ENCODE data around the gene AIPL1. TPM values are rescaled to one million over a fixed set of nuclear protein-coding genes. Genes with fewer than 3 reads are reported as not detected.

The AIPL1 gene
- total RNA-seq, 1 donor from 2014 or later = 0.76 TPM

GRCh38 chr17:6475411-6475810 is 40.5 kb upstream of the AIPL1 start:
- peaks cover 2% of the 10 kb centered on the region for H3K9me3 Mint-ChIP-seq (ENCODE audit: unreplicated experiment)
- peaks cover 6% of the 10 kb centered on the region for H3K27me3 Mint-ChIP-seq (ENCODE audit: unreplicated experiment)
- H3K4me1 Mint-ChIP-seq (ENCODE audit: low read depth, unreplicated experiment) = peaks cover 15% of the 10 kb centered on the region
- no peaks in the 10 kb centered on the region for H3K36me3 Mint-ChIP-seq (ENCODE audit: unreplicated experiment)
- no peak for TF ChIP-seq CTCF (IDR thresholded peaks at IDR 0.05; ENCODE audit: partially characterized antibody, unreplicated experiment)
- no peak overlapping the region for H3K27ac Mint-ChIP-seq (ENCODE audit: unreplicated experiment)
- H3K4me3 Mint-ChIP-seq (ENCODE audit: unreplicated experiment) = no peak overlapping the region
- no peak for DNase-seq

- peaks cover 2% of the 10 kb centered on the region for H3K9me3 Mint-ChIP-seq (ENCODE audit: unreplicated experiment)
- TF ChIP-seq CTCF (IDR thresholded peaks at IDR 0.05; ENCODE audit: partially characterized antibody, unreplicated experiment) = no peak
- H3K27me3 Mint-ChIP-seq (ENCODE audit: unreplicated experiment) = peaks cover 6% of the 10 kb centered on the region
- peaks cover 15% of the 10 kb centered on the region for H3K4me1 Mint-ChIP-seq (ENCODE audit: low read depth, unreplicated experiment)
- no peaks in the 10 kb centered on the region for H3K36me3 Mint-ChIP-seq (ENCODE audit: unreplicated experiment)
- DNase-seq = no peak
- no peak overlapping the region for H3K27ac Mint-ChIP-seq (ENCODE audit: unreplicated experiment)
- no peak overlapping the region for H3K4me3 Mint-ChIP-seq (ENCODE audit: unreplicated experiment)
Measured at GRCh38 chr17:6474906-6475305, 40.0 kb upstream of the AIPL1 start.

- Mint-ChIP-seq H3K36me3 (ENCODE audit: unreplicated experiment) (no peaks in the 10 kb centered on the region), H3K9me3 (ENCODE audit: unreplicated experiment) (peaks cover 2% of the 10 kb centered on the region), H3K4me3 (ENCODE audit: unreplicated experiment) (no peak overlapping the region), H3K27ac (ENCODE audit: unreplicated experiment) (no peak overlapping the region), H3K27me3 (ENCODE audit: unreplicated experiment) (peaks cover 6% of the 10 kb centered on the region), H3K4me1 (ENCODE audit: low read depth, unreplicated experiment) (peaks cover 15% of the 10 kb centered on the region)
- no peak for DNase-seq
- TF ChIP-seq CTCF (IDR thresholded peaks at IDR 0.05; ENCODE audit: partially characterized antibody, unreplicated experiment) = no peak
Measured at GRCh38 chr17:6474376-6474775, 39.5 kb upstream of the AIPL1 start.

- Mint-ChIP-seq H3K9me3 (ENCODE audit: unreplicated experiment) (peaks cover 2% of the 10 kb centered on the region), H3K27ac (ENCODE audit: unreplicated experiment) (peak overlapping the region; percentile 70), H3K4me3 (ENCODE audit: unreplicated experiment) (no peak overlapping the region), H3K27me3 (ENCODE audit: unreplicated experiment) (peaks cover 3% of the 10 kb centered on the region), H3K36me3 (ENCODE audit: unreplicated experiment) (peaks cover 8% of the 10 kb centered on the region), H3K4me1 (ENCODE audit: low read depth, unreplicated experiment) (peaks cover 15% of the 10 kb centered on the region)
- peak; percentile 88 for DNase-seq
- peak; percentile 95 for TF ChIP-seq CTCF (IDR thresholded peaks at IDR 0.05; ENCODE audit: partially characterized antibody, unreplicated experiment)
Measured at GRCh38 chr17:6473128-6473767, 38.3 kb upstream of the AIPL1 start.

- H3K27me3 Mint-ChIP-seq (ENCODE audit: unreplicated experiment) = peaks cover 3% of the 10 kb centered on the region
- DNase-seq = no peak
- H3K4me1 Mint-ChIP-seq (ENCODE audit: low read depth, unreplicated experiment) = peaks cover 15% of the 10 kb centered on the region
- peaks cover 2% of the 10 kb centered on the region for H3K9me3 Mint-ChIP-seq (ENCODE audit: unreplicated experiment)
- TF ChIP-seq CTCF (IDR thresholded peaks at IDR 0.05; ENCODE audit: partially characterized antibody, unreplicated experiment) = no peak
- peaks cover 11% of the 10 kb centered on the region for H3K36me3 Mint-ChIP-seq (ENCODE audit: unreplicated experiment)
- no peak overlapping the region for H3K27ac Mint-ChIP-seq (ENCODE audit: unreplicated experiment)
- no peak overlapping the region for H3K4me3 Mint-ChIP-seq (ENCODE audit: unreplicated experiment)
Measured at GRCh38 chr17:6472517-6472916, 37.6 kb upstream of the AIPL1 start.
